Fibroblast of skin of left quadriceps (primary cell): Measurements from ENCODE around the gene LCLAT1.

Experiments used
- DNase-seq, 2 experiments: peaks; one replicate each; pipeline ENCODE4 v3.0.0-alpha.2; 2013; ENCODE audit warnings: low read depth in 2 of 2

Gene LCLAT1

GRCh38 chr2:30422444-30423040 is 24.5 kb upstream of the LCLAT1 start:
- DNase-seq: no peak

- no peak for DNase-seq
Observed at GRCh38 chr2:30424231-30424630, 22.8 kb upstream of the LCLAT1 start.

GRCh38 chr2:30425326-30425725 is 21.7 kb upstream of the LCLAT1 start:
- no peak for DNase-seq

- no peak for DNase-seq
Observed at GRCh38 chr2:30427606-30428347, 19.3 kb upstream of the LCLAT1 start.

GRCh38 chr2:30428348-30428662 is 18.7 kb upstream of the LCLAT1 start:
- DNase-seq: no peak

GRCh38 chr2:30428827-30429461 is 18.1 kb upstream of the LCLAT1 start:
- no peak for DNase-seq

GRCh38 chr2:30433541-30434299 is 13.3 kb upstream of the LCLAT1 start:
- DNase-seq: no peak

- DNase-seq: no peak
Observed at GRCh38 chr2:30434708-30435107, 12.3 kb upstream of the LCLAT1 start.

- DNase-seq: no peak
Observed at GRCh38 chr2:30436859-30437435, 10.1 kb upstream of the LCLAT1 start.

- no peak for DNase-seq
Observed at GRCh38 chr2:30437809-30438548, 9.1 kb upstream of the LCLAT1 start.

- DNase-seq: no peak
Observed at GRCh38 chr2:30439296-30439695, 7.8 kb upstream of the LCLAT1 start.

- no peak for DNase-seq
Observed at GRCh38 chr2:30439879-30440278, 7.2 kb upstream of the LCLAT1 start.

GRCh38 chr2:30441023-30441422 is 6.0 kb upstream of the LCLAT1 start:
- no peak for DNase-seq

- no peak for DNase-seq
Observed at GRCh38 chr2:30443081-30443480, 4.0 kb upstream of the LCLAT1 start.

GRCh38 chr2:30444273-30444672 is 2.8 kb upstream of the LCLAT1 start:
- no peak for DNase-seq

- no peak for DNase-seq
Observed at GRCh38 chr2:30445266-30445821, 1.7 kb upstream of the LCLAT1 start.

GRCh38 chr2:30446602-30447148 is 371 bp upstream of the LCLAT1 start:
- DNase-seq: no peak

- no peak for DNase-seq
Observed at GRCh38 chr2:30448308-30448707, 1.3 kb downstream of the LCLAT1 start.

- DNase-seq: no peak
Observed at GRCh38 chr2:30448866-30449265, 1.8 kb downstream of the LCLAT1 start.

GRCh38 chr2:30450025-30450424 is 3.0 kb downstream of the LCLAT1 start:
- no peak for DNase-seq

GRCh38 chr2:30453498-30453897 is 6.5 kb downstream of the LCLAT1 start:
- no peak for DNase-seq
